ENCODE measurements around the gene SFXN3. TPM values are rescaled to one million over a fixed set of nuclear protein-coding genes. Genes with fewer than 3 reads are reported as not detected.

Gene SFXN3
- total RNA-seq, 1 donor from 2014 or later: 72.4 TPM

DNA sequence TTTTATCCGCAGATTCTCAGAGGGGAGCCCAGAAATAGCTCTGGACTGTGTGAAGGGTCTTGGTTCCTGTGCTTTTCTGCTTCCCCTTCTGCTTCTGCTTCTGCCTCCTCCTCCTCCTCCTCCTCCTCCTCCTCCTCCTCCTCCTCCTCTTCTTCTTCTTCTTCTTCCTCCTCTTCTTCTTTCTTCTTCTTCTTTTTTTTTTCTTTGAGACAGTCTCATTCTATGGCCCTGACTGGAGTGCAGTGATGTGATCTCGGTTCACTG is 11.7 kb upstream of the SFXN3 start:
- Histone ChIP-seq H3K27ac (no peak overlapping the region), H3K4me1 (peaks cover 0 to 7% of the 10 kb centered on the region in 2 donors), H3K9me3 (no peaks in the 10 kb centered on the region), H3K36me3 (no peaks in the 10 kb centered on the region), H3K4me3 (no peak overlapping the region), H3K27me3 (no peaks in the 10 kb centered on the region)
- no peak for DNase-seq (ENCODE audit: low spot score in 2 of 2)
- TF ChIP-seq, protein P1, sequence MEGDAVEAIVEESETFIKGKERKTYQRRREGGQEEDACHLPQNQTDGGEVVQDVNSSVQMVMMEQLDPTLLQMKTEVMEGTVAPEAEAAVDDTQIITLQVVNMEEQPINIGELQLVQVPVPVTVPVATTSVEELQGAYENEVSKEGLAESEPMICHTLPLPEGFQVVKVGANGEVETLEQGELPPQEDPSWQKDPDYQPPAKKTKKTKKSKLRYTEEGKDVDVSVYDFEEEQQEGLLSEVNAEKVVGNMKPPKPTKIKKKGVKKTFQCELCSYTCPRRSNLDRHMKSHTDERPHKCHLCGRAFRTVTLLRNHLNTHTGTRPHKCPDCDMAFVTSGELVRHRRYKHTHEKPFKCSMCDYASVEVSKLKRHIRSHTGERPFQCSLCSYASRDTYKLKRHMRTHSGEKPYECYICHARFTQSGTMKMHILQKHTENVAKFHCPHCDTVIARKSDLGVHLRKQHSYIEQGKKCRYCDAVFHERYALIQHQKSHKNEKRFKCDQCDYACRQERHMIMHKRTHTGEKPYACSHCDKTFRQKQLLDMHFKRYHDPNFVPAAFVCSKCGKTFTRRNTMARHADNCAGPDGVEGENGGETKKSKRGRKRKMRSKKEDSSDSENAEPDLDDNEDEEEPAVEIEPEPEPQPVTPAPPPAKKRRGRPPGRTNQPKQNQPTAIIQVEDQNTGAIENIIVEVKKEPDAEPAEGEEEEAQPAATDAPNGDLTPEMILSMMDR (IDR thresholded peaks at IDR 0.05): no peak
- intact Hi-C loops (cut with DNase I): loop anchor here (1.0 kb wide), 1 partner anchor 48 kb away; no protein-coding TSS in a partner anchor

DNA sequence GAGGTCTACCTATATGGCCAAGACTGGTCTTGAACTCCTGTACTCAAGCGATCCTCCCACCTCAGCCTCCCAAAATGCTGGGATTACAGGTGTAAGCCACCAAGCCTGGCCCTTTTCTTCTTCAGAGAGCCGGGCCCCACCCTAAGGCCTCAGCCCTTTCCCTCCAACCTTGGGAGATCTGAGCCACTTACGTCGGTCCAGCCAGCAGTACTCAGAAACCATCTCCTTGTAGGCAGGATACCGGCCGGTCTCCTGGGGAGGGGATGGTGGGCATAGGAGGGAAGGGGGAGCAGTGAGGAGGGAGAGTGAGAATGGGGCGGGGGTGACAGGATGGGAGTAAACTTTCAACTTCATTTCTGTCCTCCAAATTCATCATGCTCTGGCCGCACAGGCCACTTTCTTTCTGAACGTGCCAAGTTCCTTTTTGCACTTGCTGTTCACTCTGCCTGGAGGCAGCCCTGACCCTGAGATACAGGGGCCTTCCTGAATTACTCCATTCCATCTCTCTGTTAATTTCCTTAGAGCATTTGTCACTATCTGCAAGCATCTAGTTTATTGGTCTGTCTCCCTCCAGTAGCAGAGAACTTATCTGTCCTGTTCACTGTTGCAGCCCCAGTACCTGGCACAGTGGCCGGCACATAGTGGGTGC is 10.5 kb upstream of the SFXN3 start:
- TF ChIP-seq, protein P1 (IDR thresholded peaks at IDR 0.05): no peak
- DNase-seq (ENCODE audit: low spot score in 2 of 2): no peak
- H3K4me1 ChIP-seq: peaks cover 0 to 7% of the 10 kb centered on the region in 2 donors
- H3K9me3 ChIP-seq: no peaks in the 10 kb centered on the region
- H3K36me3 ChIP-seq: no peaks in the 10 kb centered on the region
- no peak overlapping the region for H3K27ac ChIP-seq
- intact Hi-C loops (cut with DNase I): no loop called here
- H3K4me3 ChIP-seq: no peak overlapping the region
- no peaks in the 10 kb centered on the region for H3K27me3 ChIP-seq

DNA sequence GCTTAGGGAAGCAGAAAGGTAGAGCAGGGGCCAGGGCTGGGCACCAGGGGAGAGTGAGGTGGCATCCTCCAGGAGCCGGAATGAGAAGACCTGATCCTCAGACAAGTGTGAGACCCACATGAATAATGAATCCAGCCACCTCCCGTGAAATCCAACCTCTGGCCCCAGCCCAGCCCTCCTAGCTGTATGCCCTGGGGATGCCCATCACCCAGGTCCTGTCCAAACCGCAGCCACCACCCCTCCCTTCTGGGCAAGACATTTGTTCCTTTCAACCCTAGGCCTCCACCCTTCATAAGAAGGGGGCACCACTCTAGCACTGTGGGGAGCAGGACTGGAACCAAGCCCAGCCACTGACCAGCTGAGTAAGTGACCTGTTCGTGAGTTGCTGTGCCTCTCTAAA is 9.8 kb upstream of the SFXN3 start:
- Histone ChIP-seq H3K27me3 (no peaks in the 10 kb centered on the region), H3K9me3 (no peaks in the 10 kb centered on the region), H3K36me3 (no peaks in the 10 kb centered on the region), H3K4me1 (peaks cover 0 to 7% of the 10 kb centered on the region in 2 donors), H3K4me3 (no peak overlapping the region), H3K27ac (no peak overlapping the region)
- intact Hi-C loops (cut with DNase I): no loop called here
- TF ChIP-seq, protein P1 (IDR thresholded peaks at IDR 0.05): no peak
- DNase-seq (ENCODE audit: low spot score in 2 of 2): no peak

DNA sequence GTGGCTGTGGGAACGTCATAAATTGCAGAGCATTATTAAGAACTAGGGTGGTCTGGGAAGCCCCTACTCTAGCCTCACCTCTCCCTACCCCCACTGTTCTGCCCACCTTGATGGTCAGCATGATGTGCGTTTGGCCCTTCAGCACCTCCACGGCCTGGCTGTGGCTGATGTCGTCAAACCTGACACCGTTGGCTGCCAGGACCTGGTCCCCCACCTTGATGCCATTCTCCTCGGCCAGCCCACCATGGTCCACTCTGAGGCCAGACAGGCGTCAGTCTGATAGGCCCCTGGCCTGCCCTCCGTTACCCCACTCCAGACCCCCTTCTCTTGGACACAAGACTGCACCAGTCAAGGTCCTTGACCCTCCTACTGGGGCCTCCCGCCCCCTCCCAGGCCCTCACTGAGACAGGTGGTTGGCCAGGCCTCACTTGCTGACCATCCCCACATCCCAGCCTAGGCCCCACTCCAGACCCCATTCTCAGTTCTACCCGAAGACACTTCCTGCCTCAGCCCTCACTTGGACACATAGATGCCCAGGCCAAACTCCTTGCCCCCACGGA is 9.3 kb upstream of the SFXN3 start:
- H3K4me3 ChIP-seq: no peak overlapping the region
- H3K4me1 ChIP-seq: peaks cover 0 to 7% of the 10 kb centered on the region in 2 donors
- no peaks in the 10 kb centered on the region for H3K9me3 ChIP-seq
- TF ChIP-seq, protein P1 (IDR thresholded peaks at IDR 0.05): no peak
- no peaks in the 10 kb centered on the region for H3K27me3 ChIP-seq
- DNase-seq (ENCODE audit: low spot score in 2 of 2): no peak
- H3K27ac ChIP-seq: no peak overlapping the region
- H3K36me3 ChIP-seq: no peaks in the 10 kb centered on the region
- intact Hi-C loops (cut with DNase I): no loop called here

DNA sequence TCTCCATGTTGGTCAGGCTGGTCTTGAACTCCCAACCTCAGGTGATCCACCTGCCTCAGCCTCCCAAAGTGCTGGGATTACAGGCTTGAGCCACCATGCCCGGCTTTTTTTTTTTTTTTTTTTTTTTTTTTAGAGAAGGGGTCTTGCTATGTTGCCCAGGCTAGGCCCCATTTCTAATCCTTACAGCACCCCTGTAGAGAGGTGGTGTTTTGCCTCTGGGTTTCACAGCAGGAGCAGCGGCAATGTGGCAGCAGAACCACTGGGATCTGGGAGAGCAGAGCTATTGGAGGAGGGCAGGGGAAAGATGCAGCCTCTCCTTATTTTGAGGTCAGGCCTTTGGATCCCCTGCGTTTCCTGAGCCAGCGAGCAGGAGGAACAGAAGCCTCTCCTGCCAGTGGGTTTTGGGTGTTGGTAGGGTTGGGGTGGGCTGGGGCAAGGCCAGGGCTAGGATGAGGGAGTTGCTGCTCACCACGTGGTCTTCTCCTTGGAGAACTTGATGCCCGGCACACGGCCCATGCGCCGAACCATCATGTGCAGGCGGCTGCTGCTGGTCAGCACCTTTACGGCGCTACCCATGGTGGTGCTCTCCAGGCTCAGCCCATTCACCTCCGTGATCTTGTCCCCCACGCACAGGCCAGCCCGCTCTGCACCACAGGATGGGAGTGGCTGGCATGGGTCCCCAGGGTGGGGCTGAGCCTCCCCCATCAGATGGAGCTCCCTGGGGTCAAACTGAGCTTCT is 7.9 kb upstream of the SFXN3 start:
- no peaks in the 10 kb centered on the region for H3K27me3 ChIP-seq
- intact Hi-C loops (cut with DNase I): no loop called here
- no peak overlapping the region for H3K27ac ChIP-seq

More for the DNA sequence above, 7.9 kb upstream of the SFXN3 start:
- Histone ChIP-seq H3K4me3 (no peak overlapping the region), H3K9me3 (no peaks in the 10 kb centered on the region), H3K4me1 (peaks cover 0 to 7% of the 10 kb centered on the region in 2 donors), H3K36me3 (no peaks in the 10 kb centered on the region)
- DNase-seq (ENCODE audit: low spot score in 2 of 2): no peak
- TF ChIP-seq, protein P1 (IDR thresholded peaks at IDR 0.05): no peak
